ENCODE data around the gene SLC10A7.

Gene SLC10A7

GRCh38 chr4:146521541-146522097 lies at the start of gene SLC10A7:
Gene SLC10A7, minus strand, starts transcription at chr4:146521940. Its CDS starts 223 bp downstream, at chr4:146521717.
- Histone ChIP-seq H3K9ac (ENCODE audit: low read length) (peak within 1 kb of the TSS; percentile 97), H4K20me1 (ENCODE audit: insufficient read depth, low read length) (no peaks in the 10 kb centered on the region), H3K27me3 (ENCODE audit: low read depth, low read length) (no peaks in the 10 kb centered on the region), H3K4me3 (ENCODE audit: low read length) (peak within 1 kb of the TSS; percentile 92), H3K36me3 (replicated peaks; ENCODE audit: low read depth, low read length) (no peaks in the 10 kb centered on the region), H3K79me2 (ENCODE audit: low read length) (peaks cover 31% of the 10 kb centered on the region), H3K9me3 (ENCODE audit: insufficient read depth, low read length) (no peaks in the 10 kb centered on the region), H3K4me2 (ENCODE audit: low read length) (peak within 1 kb of the TSS; percentile 80), H3K4me1 (ENCODE audit: low read length) (peaks cover 19% of the 10 kb centered on the region), H2AFZ (ENCODE audit: low read depth, low read length) (peak within 1 kb of the TSS; percentile 100), H3K27ac (ENCODE audit: low read length) (peak within 1 kb of the TSS; percentile 68)
- TF ChIP-seq CTCF (IDR thresholded peaks at IDR 0.05; ENCODE audit: low read depth, low read length): no peak
- no peak for TF ChIP-seq EZH2phosphoT487 (IDR thresholded peaks at IDR 0.05; ENCODE audit: low read depth)

GRCh38 chr4:146567396-146567795 lies 45.7 kb upstream of the SLC10A7 start:
- Histone ChIP-seq H2AFZ (ENCODE audit: low read depth, low read length) (no peak overlapping the region), H3K27me3 (ENCODE audit: low read depth, low read length) (no peaks in the 10 kb centered on the region), H3K4me3 (ENCODE audit: low read length) (no peak overlapping the region), H3K79me2 (ENCODE audit: low read length) (no peaks in the 10 kb centered on the region), H3K4me2 (ENCODE audit: low read length) (no peak overlapping the region), H4K20me1 (ENCODE audit: insufficient read depth, low read length) (no peaks in the 10 kb centered on the region), H3K9me3 (ENCODE audit: insufficient read depth, low read length) (no peaks in the 10 kb centered on the region), H3K27ac (ENCODE audit: low read length) (no peak overlapping the region), H3K36me3 (replicated peaks; ENCODE audit: low read depth, low read length) (no peaks in the 10 kb centered on the region), H3K4me1 (ENCODE audit: low read length) (no peaks in the 10 kb centered on the region), H3K9ac (ENCODE audit: low read length) (no peak overlapping the region)
- TF ChIP-seq CTCF (IDR thresholded peaks at IDR 0.05; ENCODE audit: low read depth, low read length): no peak
- no peak for TF ChIP-seq EZH2phosphoT487 (IDR thresholded peaks at IDR 0.05; ENCODE audit: low read depth)

GRCh38 chr4:146564492-146564891 lies 42.8 kb upstream of the SLC10A7 start:
- no peaks in the 10 kb centered on the region for H4K20me1 ChIP-seq (ENCODE audit: insufficient read depth, low read length)
- H3K9ac ChIP-seq (ENCODE audit: low read length): no peak overlapping the region
- H3K27ac ChIP-seq (ENCODE audit: low read length): no peak overlapping the region
- H2AFZ ChIP-seq (ENCODE audit: low read depth, low read length): no peak overlapping the region
- no peaks in the 10 kb centered on the region for H3K9me3 ChIP-seq (ENCODE audit: insufficient read depth, low read length)
- peaks cover 4% of the 10 kb centered on the region; the same call in 1 of the 2 replicates for H3K27me3 ChIP-seq (ENCODE audit: low read depth, low read length)
- H3K4me2 ChIP-seq (ENCODE audit: low read length): no peak overlapping the region
- TF ChIP-seq CTCF (IDR thresholded peaks at IDR 0.05; ENCODE audit: low read depth, low read length) (no peak), EZH2phosphoT487 (IDR thresholded peaks at IDR 0.05; ENCODE audit: low read depth) (no peak)
- H3K79me2 ChIP-seq (ENCODE audit: low read length): no peaks in the 10 kb centered on the region
- no peak overlapping the region for H3K4me3 ChIP-seq (ENCODE audit: low read length)
- no peaks in the 10 kb centered on the region for H3K36me3 ChIP-seq (replicated peaks; ENCODE audit: low read depth, low read length)
- H3K4me1 ChIP-seq (ENCODE audit: low read length): no peaks in the 10 kb centered on the region

- Histone ChIP-seq H3K27ac (ENCODE audit: low read length) (no peak overlapping the region), H3K9me3 (ENCODE audit: insufficient read depth, low read length) (no peaks in the 10 kb centered on the region), H2AFZ (ENCODE audit: low read depth, low read length) (no peak overlapping the region), H3K79me2 (ENCODE audit: low read length) (no peaks in the 10 kb centered on the region), H3K4me2 (ENCODE audit: low read length) (no peak overlapping the region), H3K4me1 (ENCODE audit: low read length) (no peaks in the 10 kb centered on the region), H3K27me3 (ENCODE audit: low read depth, low read length) (no peaks in the 10 kb centered on the region), H3K9ac (ENCODE audit: low read length) (no peak overlapping the region), H3K36me3 (replicated peaks; ENCODE audit: low read depth, low read length) (no peaks in the 10 kb centered on the region), H3K4me3 (ENCODE audit: low read length) (no peak overlapping the region), H4K20me1 (ENCODE audit: insufficient read depth, low read length) (no peaks in the 10 kb centered on the region)
- no peak for TF ChIP-seq CTCF (IDR thresholded peaks at IDR 0.05; ENCODE audit: low read depth, low read length)
- TF ChIP-seq EZH2phosphoT487 (IDR thresholded peaks at IDR 0.05; ENCODE audit: low read depth): no peak
These were observed 28.4 kb upstream of the SLC10A7 start for GRCh38 chr4:146550161-146550560.
